Esophagus muscularis mucosa (tissue), 4 donors: ENCODE measurements around the gene GALNT7. TPM values are rescaled to one million over a fixed set of nuclear protein-coding genes. Genes with fewer than 3 reads are reported as not detected.

Experiments
- DNase-seq: peaks from one replicate; pipeline ENCODE4 v3.0.0-alpha.2; 2017; ENCODE audit errors: extremely low spot score
- H3K27ac ChIP-seq, 4 donors: fragments of 200-600 bp; sonication (generic); replicated peaks in 1 of 4; 1 replicate in 3 of 4; 2 replicates in 1 of 4; pipeline ENCODE4 v1.5.1; 2016 to 2019; ENCODE audit warnings: mild to moderate bottlenecking in 1 of 4
- H3K27me3 ChIP-seq, 4 donors: fragments of 200-600 bp; sonication (generic); one replicate each; pipeline versions ENCODE4 v1.5.1 to v1.6.0; 2016 to 2019
- H3K36me3 ChIP-seq, 4 donors: fragments of 200-600 bp; sonication (generic); one replicate each; pipeline ENCODE4 v1.5.1; 2016 to 2019
- H3K4me1 ChIP-seq, 4 donors: fragments of 200-600 bp; sonication (generic); one replicate each; pipeline ENCODE4 v1.5.1; 2016 to 2019
- H3K4me3 ChIP-seq, 4 donors: fragments of 200-600 bp; sonication (generic); 1 replicate in 2 of 4; 2 replicates in 2 of 4; pipeline ENCODE4 v1.5.1; 2016 to 2019; ENCODE audit warnings: mild to moderate bottlenecking in 4 of 4, moderate library complexity in 1 of 4
- H3K9me3 ChIP-seq, 4 donors: fragments of 200-600 bp; sonication (generic); 1 replicate in 3 of 4; 2 replicates in 1 of 4; pipeline ENCODE4 v1.5.1; 2016 to 2019
- CTCF ChIP-seq, 3 experiments: fragments of 200-600 bp in 2 of 3; fragments of 450-650 bp in 1 of 3; sonication (generic) in 2 of 3; IDR thresholded peaks; one replicate each; pipeline ENCODE4 v1.5.1; 2017 to 2019; ENCODE audit warnings: antibody characterized with exemption in 3 of 3, mild to moderate bottlenecking in 2 of 3, moderate library complexity in 1 of 3
- EP300 ChIP-seq: sonication (generic); formaldehyde crosslinking; IDR thresholded peaks from one replicate; pipeline ENCODE4 v1.6.1; 2017; ENCODE audit warnings: antibody characterized with exemption
- POLR2A ChIP-seq: fragments of 450-650 bp; IDR thresholded peaks from one replicate; pipeline ENCODE4 v1.6.1; 2017; ENCODE audit warnings: antibody characterized with exemption, moderate library complexity, mild to moderate bottlenecking, low read depth
- POLR2AphosphoS5 ChIP-seq, 2 donors: sonication (generic); formaldehyde crosslinking; IDR thresholded peaks; one replicate each; pipeline ENCODE4 v1.6.1; 2017; ENCODE audit warnings: antibody characterized with exemption in 2 of 2
- WGBS: methylation state at CpG from one replicate; pipeline ENCODE4 v1.1.5; 2018; 5-methylcytosine and 5-hydroxymethylcytosine counted together
- intact Hi-C: fragments of 100-400 bp; cut with DNase I; formaldehyde crosslinking; loops from one replicate; pipeline ENCODE4 v1.15.1; 2023
- total RNA-seq, 4 donors: library from RNA; depleted of rRNA; stranded (reverse); fragments of >200 nt; gene quantifications; one replicate each; pipeline versions ENCODE4 v1.1.0 to v1.2.1, GENCODE V29; 2016

The GALNT7 gene
- total RNA-seq, 4 donors from 2014 or later, result 9.6 to 20.2 (median 12.9) TPM

- Histone ChIP-seq H3K9me3 (no peaks in the 10 kb centered on the region), H3K4me3 (no peak overlapping the region), H3K27ac (no peak overlapping the region), H3K4me1 (peaks cover 0 to 7% (median 4%) of the 10 kb centered on the region in 4 donors), H3K36me3 (peaks cover 0 to 33% (median 6%) of the 10 kb centered on the region in 4 donors), H3K27me3 (no peaks in the 10 kb centered on the region)
- intact Hi-C loops, result loop anchor here (2.0 kb wide), 1 partner anchor 97 kb away; no protein-coding TSS in a partner anchor
- TF ChIP-seq POLR2A, result no peak
- no peak for TF ChIP-seq POLR2AphosphoS5 (IDR thresholded peaks at IDR 0.05)
- no peak for TF ChIP-seq CTCF (IDR thresholded peaks at IDR 0.05)
- TF ChIP-seq EP300, result no peak
- DNase-seq, result no peak
- 87% methylated on average over 2 of the region's 2 CpGs for WGBS
Observed at GRCh38 chr4:173319696-173320095, 151.1 kb downstream of the GALNT7 start.

- H3K9me3 ChIP-seq, result no peaks in the 10 kb centered on the region
- H3K4me1 ChIP-seq, result no peaks in the 10 kb centered on the region
- H3K27ac ChIP-seq, result no peak overlapping the region
- H3K27me3 ChIP-seq, result no peaks in the 10 kb centered on the region
- peaks cover 10 to 67% (median 19%) of the 10 kb centered on the region in 4 donors for H3K36me3 ChIP-seq
- no peak overlapping the region for H3K4me3 ChIP-seq
- DNase-seq, result no peak
- 98% methylated on average over 5 of the region's 5 CpGs for WGBS
- intact Hi-C loops, result no loop called here
- TF ChIP-seq CTCF (IDR thresholded peaks at IDR 0.05) (no peak), EP300 (no peak), POLR2AphosphoS5 (IDR thresholded peaks at IDR 0.05) (no peak), POLR2A (no peak)
Observed at GRCh38 chr4:173325007-173325736, 156.6 kb downstream of the GALNT7 start.

- Histone ChIP-seq H3K27me3 (no peaks in the 10 kb centered on the region), H3K36me3 (peaks cover 6 to 67% (median 32%) of the 10 kb centered on the region in 4 donors), H3K27ac (no peak overlapping the region), H3K9me3 (no peaks in the 10 kb centered on the region), H3K4me3 (no peak overlapping the region), H3K4me1 (peaks cover 14 to 29% (median 28%) of the 10 kb centered on the region in 4 donors)
- intact Hi-C loops, result no loop called here
- no peak for DNase-seq
- 83% methylated on average over 5 of the region's 5 CpGs for WGBS
- no peak for TF ChIP-seq EP300
Observed at GRCh38 chr4:173328236-173328901, 159.8 kb downstream of the GALNT7 start.

GRCh38 chr4:173330590-173330989, 162.0 kb downstream of the GALNT7 start:
- 90% methylated on average over 2 of the region's 2 CpGs for whole genome bisulfite sequencing
- intact Hi-C loops, result loop anchor here (5.0 kb wide), 1 partner anchor 87 kb away; no protein-coding TSS in a partner anchor
- no peak overlapping the region for H3K4me3 ChIP-seq
- H3K4me1 ChIP-seq, result peaks cover 14 to 34% (median 33%) of the 10 kb centered on the region in 4 donors
- no peak for DNase-seq
- H3K27ac ChIP-seq, result no peak overlapping the region
- no peaks in the 10 kb centered on the region for H3K27me3 ChIP-seq
- TF ChIP-seq POLR2AphosphoS5 (IDR thresholded peaks at IDR 0.05), result no peak
- TF ChIP-seq EP300, result no peak
- TF ChIP-seq CTCF (IDR thresholded peaks at IDR 0.05), result no peak
- TF ChIP-seq POLR2A, result no peak
- H3K36me3 ChIP-seq, result peaks cover 6 to 58% (median 32%) of the 10 kb centered on the region in 4 donors
- no peaks in the 10 kb centered on the region for H3K9me3 ChIP-seq

GRCh38 chr4:173332021-173332487, 163.4 kb downstream of the GALNT7 start:
- Histone ChIP-seq H3K4me3 (peak overlapping the region; percentile 86 to 95 (median 94)), H3K27ac (peak overlapping the region; percentile 98 to 100 (median 99)), H3K4me1 (peaks cover 14 to 36% (median 36%) of the 10 kb centered on the region in 4 donors), H3K36me3 (peaks cover 6 to 49% (median 30%) of the 10 kb centered on the region in 4 donors), H3K9me3 (no peaks in the 10 kb centered on the region), H3K27me3 (no peaks in the 10 kb centered on the region)
- TF ChIP-seq POLR2A (no peak), CTCF (IDR thresholded peaks at IDR 0.05) (no peak), POLR2AphosphoS5 (IDR thresholded peaks at IDR 0.05) (no peak)
- intact Hi-C loops, result loop anchor here (5.0 kb wide), 1 partner anchor 85 kb away; no protein-coding TSS in a partner anchor
- no peak for DNase-seq
- WGBS, result 25% methylated on average over 6 of the region's 6 CpGs
